ENCODE measurements around the gene DCTPP1. TPM values are rescaled to one million over a fixed set of nuclear protein-coding genes. Genes with fewer than 3 reads are reported as not detected.

The DCTPP1 gene
- total and polyA plus RNA-seq, 9 of the 15 experiments (the other 6 are each of a cell fraction or from before 2014, with no cell fraction given): 45.0 to 132 (median 80.6) TPM

DNA sequence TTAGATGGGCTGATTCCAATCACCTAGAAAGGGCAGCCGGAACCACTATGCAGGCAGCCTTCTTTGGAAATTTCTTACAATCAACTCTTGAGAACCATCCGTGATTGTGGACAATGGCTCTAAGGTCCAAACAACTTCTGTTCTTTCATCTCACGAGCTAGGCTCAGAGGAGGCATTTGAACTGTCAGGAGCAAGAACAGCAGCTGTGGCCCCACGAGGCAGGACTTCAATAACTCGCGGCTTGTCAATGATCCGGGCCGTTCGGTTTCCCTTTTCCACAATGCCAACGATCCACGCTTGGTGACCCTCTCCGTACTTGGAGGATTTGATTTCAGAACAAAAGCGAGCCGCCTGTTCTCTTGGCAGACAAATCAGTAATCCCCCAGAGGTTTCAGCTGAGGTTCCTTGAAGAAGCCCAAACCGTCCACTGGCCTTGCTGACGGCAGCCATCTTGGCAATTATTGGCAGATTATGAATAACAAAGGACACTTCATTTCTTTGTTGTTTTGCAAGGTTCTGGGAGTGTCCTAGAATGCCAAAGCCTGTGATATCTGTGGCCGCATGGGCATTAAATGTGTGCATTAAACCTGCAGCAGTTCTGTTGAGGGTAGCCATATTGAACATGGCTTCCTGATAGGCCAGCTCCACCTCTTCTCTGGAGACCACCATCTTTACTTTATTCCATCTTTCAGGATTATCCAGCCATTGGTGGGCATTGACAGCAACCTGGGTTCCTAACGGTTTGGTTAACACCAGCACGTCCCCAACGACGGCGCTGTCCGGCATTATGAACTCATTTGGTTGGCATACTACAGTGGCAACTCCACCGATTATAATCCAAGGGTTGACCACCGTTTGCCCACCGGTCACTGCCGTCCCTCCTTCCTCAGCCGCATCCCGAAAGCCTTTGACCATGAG, 14.7 kb upstream of the DCTPP1 start (continued):
- TF ChIP-seq JUN (IDR thresholded peaks at IDR 0.05; ENCODE audit: borderline replicate concordance, low read depth, low read length): no peak
- no peak for TF ChIP-seq JUN (CRISPR knock-in tag; IDR thresholded peaks at IDR 0.05; ENCODE audit: borderline replicate concordance)
- TF ChIP-seq HES1 (IDR thresholded peaks at IDR 0.05; ENCODE audit: low read depth): no peak
- no peak for TF ChIP-seq MCM7 (IDR thresholded peaks at IDR 0.05)
- no peak for TF ChIP-seq ZZZ3 (IDR thresholded peaks at IDR 0.05)
- TF ChIP-seq USF1 (CRISPR knock-in tag; IDR thresholded peaks at IDR 0.05): 0 out of 2 replicates have a peak, but pooled peaks have one; percentile 36
- TF ChIP-seq, protein P1, sequence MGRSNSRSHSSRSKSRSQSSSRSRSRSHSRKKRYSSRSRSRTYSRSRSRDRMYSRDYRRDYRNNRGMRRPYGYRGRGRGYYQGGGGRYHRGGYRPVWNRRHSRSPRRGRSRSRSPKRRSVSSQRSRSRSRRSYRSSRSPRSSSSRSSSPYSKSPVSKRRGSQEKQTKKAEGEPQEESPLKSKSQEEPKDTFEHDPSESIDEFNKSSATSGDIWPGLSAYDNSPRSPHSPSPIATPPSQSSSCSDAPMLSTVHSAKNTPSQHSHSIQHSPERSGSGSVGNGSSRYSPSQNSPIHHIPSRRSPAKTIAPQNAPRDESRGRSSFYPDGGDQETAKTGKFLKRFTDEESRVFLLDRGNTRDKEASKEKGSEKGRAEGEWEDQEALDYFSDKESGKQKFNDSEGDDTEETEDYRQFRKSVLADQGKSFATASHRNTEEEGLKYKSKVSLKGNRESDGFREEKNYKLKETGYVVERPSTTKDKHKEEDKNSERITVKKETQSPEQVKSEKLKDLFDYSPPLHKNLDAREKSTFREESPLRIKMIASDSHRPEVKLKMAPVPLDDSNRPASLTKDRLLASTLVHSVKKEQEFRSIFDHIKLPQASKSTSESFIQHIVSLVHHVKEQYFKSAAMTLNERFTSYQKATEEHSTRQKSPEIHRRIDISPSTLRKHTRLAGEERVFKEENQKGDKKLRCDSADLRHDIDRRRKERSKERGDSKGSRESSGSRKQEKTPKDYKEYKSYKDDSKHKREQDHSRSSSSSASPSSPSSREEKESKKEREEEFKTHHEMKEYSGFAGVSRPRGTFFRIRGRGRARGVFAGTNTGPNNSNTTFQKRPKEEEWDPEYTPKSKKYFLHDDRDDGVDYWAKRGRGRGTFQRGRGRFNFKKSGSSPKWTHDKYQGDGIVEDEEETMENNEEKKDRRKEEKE (IDR thresholded peaks at IDR 0.05; ENCODE audit: borderline replicate concordance in 1 of 2, control insufficient read depth in 1 of 2, low read depth in 2 of 2, low read length in 1 of 2): 0 out of 4 replicates have a peak, but pooled peaks of 1 of the 2 experiments have one; percentile 37
- TF ChIP-seq HNRNPL (IDR thresholded peaks at IDR 0.05; ENCODE audit: low read depth, low read length): no peak
- no peak for TF ChIP-seq ZNF586 (CRISPR knock-in tag; conservative IDR thresholded peaks at IDR 0.05)
- no peak for TF ChIP-seq KLF1 (tag; IDR thresholded peaks at IDR 0.05)
- no peak for TF ChIP-seq COPS2 (conservative IDR thresholded peaks at IDR 0.05)
- TF ChIP-seq KDM2B (CRISPR knock-in tag; IDR thresholded peaks at IDR 0.05): no peak
- no peak for TF ChIP-seq NCOA1 (IDR thresholded peaks at IDR 0.05; ENCODE audit: low read depth)
- no peak for TF ChIP-seq ZNF785 (CRISPR knock-in tag; IDR thresholded peaks at IDR 0.05)
- TF ChIP-seq, protein P2, sequence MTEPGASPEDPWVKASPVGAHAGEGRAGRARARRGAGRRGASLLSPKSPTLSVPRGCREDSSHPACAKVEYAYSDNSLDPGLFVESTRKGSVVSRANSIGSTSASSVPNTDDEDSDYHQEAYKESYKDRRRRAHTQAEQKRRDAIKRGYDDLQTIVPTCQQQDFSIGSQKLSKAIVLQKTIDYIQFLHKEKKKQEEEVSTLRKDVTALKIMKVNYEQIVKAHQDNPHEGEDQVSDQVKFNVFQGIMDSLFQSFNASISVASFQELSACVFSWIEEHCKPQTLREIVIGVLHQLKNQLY (CRISPR knock-in tag; conservative IDR thresholded peaks at IDR 0.05): no peak
- TF ChIP-seq, protein P3, sequence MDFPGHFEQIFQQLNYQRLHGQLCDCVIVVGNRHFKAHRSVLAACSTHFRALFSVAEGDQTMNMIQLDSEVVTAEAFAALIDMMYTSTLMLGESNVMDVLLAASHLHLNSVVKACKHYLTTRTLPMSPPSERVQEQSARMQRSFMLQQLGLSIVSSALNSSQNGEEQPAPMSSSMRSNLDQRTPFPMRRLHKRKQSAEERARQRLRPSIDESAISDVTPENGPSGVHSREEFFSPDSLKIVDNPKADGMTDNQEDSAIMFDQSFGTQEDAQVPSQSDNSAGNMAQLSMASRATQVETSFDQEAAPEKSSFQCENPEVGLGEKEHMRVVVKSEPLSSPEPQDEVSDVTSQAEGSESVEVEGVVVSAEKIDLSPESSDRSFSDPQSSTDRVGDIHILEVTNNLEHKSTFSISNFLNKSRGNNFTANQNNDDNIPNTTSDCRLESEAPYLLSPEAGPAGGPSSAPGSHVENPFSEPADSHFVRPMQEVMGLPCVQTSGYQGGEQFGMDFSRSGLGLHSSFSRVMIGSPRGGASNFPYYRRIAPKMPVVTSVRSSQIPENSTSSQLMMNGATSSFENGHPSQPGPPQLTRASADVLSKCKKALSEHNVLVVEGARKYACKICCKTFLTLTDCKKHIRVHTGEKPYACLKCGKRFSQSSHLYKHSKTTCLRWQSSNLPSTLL (IDR thresholded peaks at IDR 0.05): no peak
- TF ChIP-seq ZNF778 (CRISPR knock-in tag; IDR thresholded peaks at IDR 0.05): no peak
- TF ChIP-seq ZNF780A (CRISPR knock-in tag; IDR thresholded peaks at IDR 0.05): no peak
- no peak for TF ChIP-seq KAT2B (IDR thresholded peaks at IDR 0.05; ENCODE audit: low read depth, low read length)
- TF ChIP-seq POLR2G (IDR thresholded peaks at IDR 0.05; ENCODE audit: low read depth, low read length): no peak
- no peak for TF ChIP-seq ELF4 (CRISPR knock-in tag; IDR thresholded peaks at IDR 0.05)

Measured in K562 (cell line).